Endothelial cell (in vitro differentiated cells): ENCODE measurements around the gene CKAP2L. TPM values are rescaled to one million over a fixed set of nuclear protein-coding genes. Genes with fewer than 3 reads are reported as not detected.

Experiments
- DNase-seq: peaks from one replicate; pipeline ENCODE4 v3.0.0; 2021; ENCODE audit warnings: low spot score
- H3K27ac Mint-ChIP-seq: one replicate; pipeline ENCODE4 v1.8.0; 2021; ENCODE audit warnings: mixed read lengths, inconsistent platforms; ENCODE audit not compliant: unreplicated experiment
- H3K27me3 Mint-ChIP-seq: one replicate; pipeline ENCODE4 v1.8.0; 2021; ENCODE audit warnings: mild to moderate bottlenecking, moderate library complexity, mixed read lengths, inconsistent platforms; ENCODE audit not compliant: unreplicated experiment
- H3K36me3 Mint-ChIP-seq: one replicate; pipeline ENCODE4 v1.8.0; 2021; ENCODE audit warnings: mild to moderate bottlenecking, low read depth, mixed read lengths, inconsistent platforms; ENCODE audit not compliant: unreplicated experiment
- H3K4me1 Mint-ChIP-seq: one replicate; pipeline ENCODE4 v1.8.0; 2021; ENCODE audit warnings: mild to moderate bottlenecking, mixed read lengths, inconsistent platforms; ENCODE audit not compliant: unreplicated experiment
- H3K4me3 Mint-ChIP-seq: one replicate; pipeline ENCODE4 v1.8.0; 2021; ENCODE audit warnings: mild to moderate bottlenecking, mixed read lengths, inconsistent platforms; ENCODE audit not compliant: unreplicated experiment
- H3K9me3 Mint-ChIP-seq: one replicate; pipeline ENCODE4 v1.8.0; 2021; ENCODE audit warnings: mixed read lengths, inconsistent platforms; ENCODE audit not compliant: unreplicated experiment
- long read RNA-seq: library from polyadenylated mRNA; unstranded; transcript quantifications from one replicate; pipeline ENCODE4 v2.0.0, GENCODE V29; 2020; ENCODE audit not compliant: unreplicated experiment
- total RNA-seq: library from RNA; stranded (reverse); fragmentation: NEBNext Ultra II Directional; extraction: Animal tissue kit (Norgen Biotek cat#: 25700); gene quantifications from one replicate; pipeline ENCODE4 v1.2.1, GENCODE V29; 2021; ENCODE audit not compliant: unreplicated experiment
- TF ChIP-seq, protein P1 (sequence below): fragments of 200-600 bp; sonication (generic); IDR thresholded peaks from one replicate; pipeline ENCODE4 v1.5.0; 2021; ENCODE audit warnings: antibody characterized with exemption; ENCODE audit not compliant: unreplicated experiment

CKAP2L gene, protein sequence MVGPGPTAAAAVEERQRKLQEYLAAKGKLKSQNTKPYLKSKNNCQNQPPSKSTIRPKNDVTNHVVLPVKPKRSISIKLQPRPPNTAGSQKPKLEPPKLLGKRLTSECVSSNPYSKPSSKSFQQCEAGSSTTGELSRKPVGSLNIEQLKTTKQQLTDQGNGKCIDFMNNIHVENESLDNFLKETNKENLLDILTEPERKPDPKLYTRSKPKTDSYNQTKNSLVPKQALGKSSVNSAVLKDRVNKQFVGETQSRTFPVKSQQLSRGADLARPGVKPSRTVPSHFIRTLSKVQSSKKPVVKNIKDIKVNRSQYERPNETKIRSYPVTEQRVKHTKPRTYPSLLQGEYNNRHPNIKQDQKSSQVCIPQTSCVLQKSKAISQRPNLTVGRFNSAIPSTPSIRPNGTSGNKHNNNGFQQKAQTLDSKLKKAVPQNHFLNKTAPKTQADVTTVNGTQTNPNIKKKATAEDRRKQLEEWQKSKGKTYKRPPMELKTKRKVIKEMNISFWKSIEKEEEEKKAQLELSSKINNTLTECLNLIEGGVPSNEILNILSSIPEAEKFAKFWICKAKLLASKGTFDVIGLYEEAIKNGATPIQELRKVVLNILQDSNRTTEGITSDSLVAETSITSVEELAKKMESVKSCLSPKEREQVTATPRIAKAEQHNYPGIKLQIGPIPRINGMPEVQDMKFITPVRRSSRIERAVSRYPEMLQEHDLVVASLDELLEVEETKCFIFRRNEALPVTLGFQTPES
- 5.5 TPM for total RNA-seq
- long read RNA-seq, partial matches to known transcripts = 2 of 2 reads
- long read RNA-seq, other reads (novel, unspliced or antisense) = 0 of 2 reads

DNA sequence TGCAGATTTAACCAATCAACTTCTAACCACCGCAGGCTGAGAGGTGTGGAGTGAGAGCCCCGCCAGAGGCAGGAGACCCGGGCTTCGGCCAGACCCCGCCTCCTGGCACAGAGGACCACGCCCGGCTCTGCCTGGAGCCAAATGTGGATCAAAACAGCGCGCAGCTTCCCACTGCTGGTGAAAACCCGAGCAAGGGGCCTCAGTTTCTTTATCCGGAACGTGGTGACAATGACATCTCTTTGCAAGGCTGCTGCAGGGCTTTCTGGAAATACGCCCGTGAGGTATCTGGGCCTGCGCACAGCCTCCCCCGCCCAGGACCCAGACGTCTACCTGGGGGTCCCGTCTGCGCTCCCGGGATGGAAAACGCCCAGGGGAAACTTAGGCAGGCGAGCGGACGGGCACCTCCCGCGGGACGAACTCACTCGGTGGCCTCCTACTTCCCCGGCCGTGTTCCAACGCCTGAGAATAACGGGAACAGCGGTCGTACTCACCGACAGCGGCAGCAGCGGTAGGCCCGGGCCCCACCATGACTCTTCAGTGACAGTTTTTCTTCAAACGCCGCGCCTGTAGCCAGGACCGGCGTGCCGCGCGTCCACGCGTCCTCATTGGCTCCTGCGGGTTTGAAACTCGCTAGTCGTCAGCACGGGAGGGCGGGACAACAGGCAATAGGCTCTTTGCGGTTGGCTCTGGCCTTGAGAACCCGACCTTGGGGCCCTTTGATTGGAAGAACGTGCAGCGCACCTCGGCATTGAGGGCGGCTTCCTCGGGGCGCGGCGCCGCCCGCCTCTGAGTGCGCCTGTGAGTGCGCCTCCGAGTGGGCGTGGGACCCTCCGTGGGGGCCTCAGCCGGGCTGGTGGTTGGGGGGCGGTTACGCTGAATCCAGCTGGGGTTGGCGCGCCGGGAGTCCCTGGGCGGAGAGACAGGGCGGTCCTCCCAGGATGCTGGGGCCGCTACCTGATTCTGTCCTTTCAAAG, at the start of gene CKAP2L:
TSS of gene CKAP2L (minus strand) at position 539 of the 974 bp plus-strand sequence. CDS start at position 528, 11 bp downstream.
- Mint-ChIP-seq H3K4me1 (peaks cover 8% of the 10 kb centered on the region), H3K36me3 (peaks cover 4% of the 10 kb centered on the region), H3K27me3 (peaks cover 3% of the 10 kb centered on the region), H3K4me3 (peak within 1 kb of the TSS; percentile 99), H3K9me3 (peaks cover 4% of the 10 kb centered on the region), H3K27ac (peak within 1 kb of the TSS; percentile 68)
- peak; percentile 93 for DNase-seq
- TF ChIP-seq, protein P1, sequence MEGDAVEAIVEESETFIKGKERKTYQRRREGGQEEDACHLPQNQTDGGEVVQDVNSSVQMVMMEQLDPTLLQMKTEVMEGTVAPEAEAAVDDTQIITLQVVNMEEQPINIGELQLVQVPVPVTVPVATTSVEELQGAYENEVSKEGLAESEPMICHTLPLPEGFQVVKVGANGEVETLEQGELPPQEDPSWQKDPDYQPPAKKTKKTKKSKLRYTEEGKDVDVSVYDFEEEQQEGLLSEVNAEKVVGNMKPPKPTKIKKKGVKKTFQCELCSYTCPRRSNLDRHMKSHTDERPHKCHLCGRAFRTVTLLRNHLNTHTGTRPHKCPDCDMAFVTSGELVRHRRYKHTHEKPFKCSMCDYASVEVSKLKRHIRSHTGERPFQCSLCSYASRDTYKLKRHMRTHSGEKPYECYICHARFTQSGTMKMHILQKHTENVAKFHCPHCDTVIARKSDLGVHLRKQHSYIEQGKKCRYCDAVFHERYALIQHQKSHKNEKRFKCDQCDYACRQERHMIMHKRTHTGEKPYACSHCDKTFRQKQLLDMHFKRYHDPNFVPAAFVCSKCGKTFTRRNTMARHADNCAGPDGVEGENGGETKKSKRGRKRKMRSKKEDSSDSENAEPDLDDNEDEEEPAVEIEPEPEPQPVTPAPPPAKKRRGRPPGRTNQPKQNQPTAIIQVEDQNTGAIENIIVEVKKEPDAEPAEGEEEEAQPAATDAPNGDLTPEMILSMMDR = no peak

DNA sequence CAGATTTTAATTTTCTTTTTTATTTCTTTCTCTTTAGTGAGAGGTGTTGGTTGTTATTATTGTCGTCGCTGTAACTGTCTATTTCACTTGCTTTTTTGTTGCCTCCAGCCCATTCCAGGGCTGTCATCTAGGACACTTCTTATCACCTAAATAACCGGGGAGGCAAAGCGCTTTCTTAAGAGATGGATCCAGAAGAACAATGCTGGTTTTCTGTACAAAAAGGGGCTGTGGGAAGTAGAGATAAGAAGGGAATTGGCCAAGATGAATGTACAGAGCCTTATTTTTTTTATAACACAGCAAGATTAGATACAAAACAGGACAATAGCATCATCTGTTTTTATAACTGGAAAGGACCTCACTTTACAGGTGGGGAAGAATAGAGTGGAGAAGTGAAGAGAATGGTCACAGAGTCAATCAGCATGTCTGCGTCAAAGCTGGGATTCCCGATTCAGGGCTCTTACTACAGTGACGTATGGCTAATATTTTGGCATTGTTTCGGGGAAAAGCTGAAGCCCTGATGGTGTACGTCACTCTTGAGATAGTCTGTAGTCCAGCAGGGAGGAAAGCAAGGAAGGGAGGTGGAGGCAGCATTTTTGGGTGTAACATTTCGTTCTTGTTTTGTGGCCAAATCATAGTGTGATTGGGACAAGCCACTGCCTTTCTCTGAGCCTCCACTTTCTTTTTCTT, 49.0 kb upstream of the CKAP2L start:
- Mint-ChIP-seq H3K4me3 (no peak overlapping the region), H3K4me1 (peaks cover 43% of the 10 kb centered on the region), H3K27ac (peak overlapping the region; percentile 95), H3K36me3 (no peaks in the 10 kb centered on the region), H3K27me3 (peaks cover 8% of the 10 kb centered on the region), H3K9me3 (no peaks in the 10 kb centered on the region)
- TF ChIP-seq, protein P1 = no peak
- no peak for DNase-seq

DNA sequence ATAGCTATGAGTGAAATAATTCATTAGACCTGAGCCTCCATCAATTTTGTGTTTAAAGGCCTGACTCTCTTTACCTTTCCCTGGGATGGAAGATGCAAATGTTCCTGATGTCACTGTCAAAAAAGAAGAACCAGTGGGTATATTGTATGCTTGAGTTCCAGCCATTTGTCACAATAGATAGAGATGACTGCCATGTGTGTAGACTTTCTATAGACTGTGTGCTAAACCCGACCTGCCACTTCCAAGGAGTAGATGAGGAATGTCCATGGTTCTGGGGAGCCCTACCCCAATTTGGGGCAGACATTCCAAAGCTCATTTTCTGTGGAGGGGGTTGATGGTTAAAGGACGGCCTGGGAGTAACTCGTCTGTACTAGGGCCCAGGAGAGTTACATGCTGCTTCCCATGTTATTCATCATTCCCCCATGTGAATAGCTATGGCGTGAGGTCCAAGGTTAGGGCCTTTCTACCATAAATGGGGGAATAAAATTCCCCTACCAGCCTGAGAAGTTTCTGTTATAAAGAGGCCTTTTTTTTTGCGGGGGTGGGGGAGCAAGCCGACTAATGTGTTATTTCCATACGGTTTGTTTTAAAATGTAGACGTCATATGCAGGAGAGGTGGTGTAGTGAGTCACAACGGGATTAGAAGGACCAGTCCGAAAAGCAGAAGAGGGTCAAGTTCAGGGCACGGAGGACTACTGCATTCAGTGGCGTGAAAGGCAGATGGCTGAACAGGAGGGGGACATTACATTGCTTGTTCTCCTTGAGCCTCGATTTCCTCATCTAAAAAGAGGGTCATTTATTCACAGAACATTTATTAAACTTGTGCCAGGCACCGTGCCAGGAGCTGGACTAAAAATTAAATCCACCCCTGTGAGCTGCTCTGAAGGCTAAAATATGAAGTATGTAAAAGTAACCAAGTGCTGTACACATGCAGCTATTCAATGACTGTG, 48.2 kb upstream of the CKAP2L start:
- Mint-ChIP-seq H3K27me3 (peaks cover 8% of the 10 kb centered on the region), H3K27ac (peak overlapping the region; percentile 95), H3K9me3 (no peaks in the 10 kb centered on the region), H3K36me3 (no peaks in the 10 kb centered on the region), H3K4me1 (peaks cover 43% of the 10 kb centered on the region), H3K4me3 (no peak overlapping the region)
- DNase-seq = no peak
- TF ChIP-seq, protein P1 = no peak

DNA sequence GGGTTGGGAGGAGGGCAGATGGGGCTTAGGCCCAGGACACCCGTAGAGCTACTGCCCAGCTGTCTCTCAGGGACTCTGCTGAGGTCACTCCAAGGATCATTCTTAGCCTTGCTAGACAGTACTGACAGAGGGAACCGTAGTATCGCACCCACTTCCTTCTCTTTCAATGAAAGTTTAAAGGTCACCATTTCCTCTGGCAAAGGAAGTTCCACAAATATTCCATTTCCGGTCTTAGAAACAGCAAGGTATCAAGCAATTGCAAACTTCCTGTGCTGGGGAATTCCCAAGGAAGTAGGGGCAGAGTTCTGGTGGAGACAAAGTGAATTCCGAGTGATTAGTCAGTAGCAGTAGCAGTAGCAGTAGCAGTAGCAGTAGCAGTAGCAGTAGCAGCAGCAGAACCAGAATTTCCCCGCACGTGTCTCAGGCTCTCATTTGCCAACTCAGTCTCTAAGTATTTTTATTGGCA, 47.5 kb upstream of the CKAP2L start:
- peak; percentile 38 for DNase-seq
- TF ChIP-seq, protein P1 = no peak
- H3K27ac Mint-ChIP-seq = peak overlapping the region; percentile 95
- H3K27me3 Mint-ChIP-seq = peaks cover 10% of the 10 kb centered on the region
- peaks cover 43% of the 10 kb centered on the region for H3K4me1 Mint-ChIP-seq
- no peaks in the 10 kb centered on the region for H3K9me3 Mint-ChIP-seq
- no peak overlapping the region for H3K4me3 Mint-ChIP-seq
- no peaks in the 10 kb centered on the region for H3K36me3 Mint-ChIP-seq
